ENCODE results near the gene GOLGA8S.
"Not testable (repeated sequence)": the region's sequence is repeated elsewhere in the genome, so short reads cannot be mapped to it uniquely, and the experiment has no call there.

Gene GOLGA8S

DNA sequence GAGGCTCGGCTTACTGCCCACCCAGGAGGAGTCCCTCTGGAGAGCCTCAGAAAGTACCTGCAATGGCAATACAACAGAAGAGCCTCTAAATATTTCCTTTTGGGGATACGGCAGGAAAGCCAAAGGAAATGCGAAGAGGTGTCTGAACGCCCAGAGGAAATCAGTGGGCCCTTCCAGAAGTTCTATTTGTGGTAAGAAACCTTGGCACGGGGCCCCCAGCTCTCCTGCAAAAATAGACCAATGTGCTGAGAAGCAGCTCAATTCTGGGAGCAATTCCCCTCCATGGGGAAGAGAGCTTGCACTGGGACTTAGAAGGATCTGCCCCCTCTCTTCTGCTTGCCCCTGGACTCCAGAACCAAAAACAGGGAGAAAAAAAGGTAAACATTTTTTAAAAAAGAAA lies 44.7 kb downstream of the GOLGA8S start:
- DNase-seq = not testable (repeated sequence)

- DNase-seq = no peak
Observed at GRCh38 chr15:23401627-23402026, 47.1 kb downstream of the GOLGA8S start.

DNA sequence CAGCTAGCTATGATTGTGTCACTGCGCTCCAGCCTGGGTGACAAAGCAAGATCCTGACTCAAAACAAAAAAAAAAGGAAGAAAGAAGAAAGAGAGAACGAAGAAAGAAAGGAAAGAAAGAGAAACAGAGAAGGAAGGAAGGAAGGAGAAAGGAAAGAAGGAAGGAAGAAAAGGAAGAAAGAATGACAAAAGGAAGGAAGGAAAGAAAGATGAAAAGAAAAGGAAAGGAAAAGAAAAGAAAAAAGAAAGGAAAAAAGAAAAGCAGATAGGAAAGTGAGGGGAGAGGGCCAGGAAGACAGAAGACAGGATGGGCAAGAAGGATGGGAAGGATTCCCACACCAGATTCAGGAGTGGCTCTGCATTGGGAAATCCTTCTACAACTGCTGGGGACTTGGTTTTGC lies 47.6 kb downstream of the GOLGA8S start:
- no peak for DNase-seq

GRCh38 chr15:23402544-23402943 lies 48.0 kb downstream of the GOLGA8S start:
- DNase-seq = no peak

- no peak for DNase-seq
Observed at GRCh38 chr15:23403550-23403949, 49.0 kb downstream of the GOLGA8S start.

GRCh38 chr15:23411841-23412240 lies 57.3 kb downstream of the GOLGA8S start:
- no peak for DNase-seq

DNA sequence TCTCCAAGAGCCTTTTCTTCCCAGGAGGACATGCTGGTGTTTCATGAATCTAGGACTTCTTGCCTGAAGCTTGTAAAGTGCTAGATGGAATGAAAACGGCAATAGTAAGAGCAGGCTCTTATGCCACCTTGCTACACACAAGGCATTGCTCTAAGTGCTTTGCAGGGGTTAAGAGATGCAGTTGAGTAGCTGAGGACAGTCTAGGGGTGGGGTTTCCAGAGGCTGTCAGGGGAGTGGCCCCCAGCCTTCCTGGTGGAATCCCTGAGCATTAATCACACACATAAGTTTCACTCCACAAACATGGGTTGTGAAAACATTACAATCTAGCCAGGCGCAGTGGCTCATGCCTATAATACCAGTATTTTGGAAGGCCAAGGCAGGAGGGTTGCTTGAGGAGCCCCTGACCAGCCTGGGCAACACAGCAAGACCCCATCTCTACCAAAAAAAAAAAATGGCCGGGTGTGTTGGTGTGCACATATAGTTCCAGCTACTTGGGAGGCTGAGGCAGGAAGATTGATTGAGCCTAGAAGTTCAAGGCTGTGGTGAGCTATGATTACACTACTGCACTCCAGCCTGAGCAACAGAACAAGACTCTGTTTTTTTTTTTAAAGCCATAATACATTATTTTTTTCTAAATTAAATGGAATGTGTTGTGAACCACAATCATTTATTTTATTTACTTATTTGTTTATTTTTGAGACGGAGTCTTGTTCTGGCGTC lies 58.5 kb downstream of the GOLGA8S start:
- not testable (repeated sequence) for DNase-seq
